ENCODE measurements around the gene EMC10. TPM values are rescaled to one million over a fixed set of nuclear protein-coding genes. Genes with fewer than 3 reads are reported as not detected.
"Not testable (repeated sequence)": the region's sequence is repeated elsewhere in the genome, so short reads cannot be mapped to it uniquely, and the experiment has no call there.

Gene EMC10
- polyA plus RNA-seq, 2 donors, result 41.9 to 62.9 TPM

DNA sequence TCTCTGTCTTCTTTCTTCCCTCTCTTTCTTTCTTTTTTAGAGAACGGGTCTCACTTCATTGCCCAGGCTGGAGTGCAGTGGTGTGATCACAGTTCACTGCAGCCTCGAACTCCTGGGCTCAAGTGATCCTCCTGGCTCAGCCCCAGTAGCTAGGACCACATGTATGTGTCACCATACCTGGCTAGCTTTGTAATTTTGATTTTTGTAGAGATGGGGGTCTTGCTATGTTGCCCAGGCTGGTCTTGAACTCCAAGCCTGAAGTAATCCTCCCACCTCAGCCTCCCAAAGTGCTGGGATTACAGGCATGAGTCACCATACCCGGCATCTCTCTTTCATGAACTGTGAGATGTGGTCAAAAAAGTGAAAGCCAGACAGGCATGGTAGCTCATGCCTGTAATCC lies 3.0 kb upstream of the EMC10 start:
- not testable (repeated sequence) for H3K27me3 ChIP-seq (ENCODE audit: control insufficient read depth in 1 of 2, insufficient read depth in 2 of 2, low read length in 2 of 2); H3K4me3 ChIP-seq (ENCODE audit: low read depth in 1 of 2, low read length in 2 of 2); H3K27ac ChIP-seq (ENCODE audit: low read depth in 2 of 2, low read length in 1 of 2); H3K9me3 ChIP-seq (ENCODE audit: control insufficient read depth in 2 of 2, insufficient read depth in 1 of 2, low read depth in 1 of 2, low read length in 1 of 2); H3K36me3 ChIP-seq (ENCODE audit: control insufficient read depth in 2 of 2, insufficient read depth in 2 of 2, low read length in 1 of 2)
- WGBS, 2 donors, result 53 to 54% methylated on average over 3 of the region's 3 CpGs
- peaks cover 3 to 11% of the 10 kb centered on the region in 2 donors for H3K4me1 ChIP-seq (ENCODE audit: control insufficient read depth in 2 of 2, insufficient read depth in 2 of 2, low read length in 1 of 2)

DNA sequence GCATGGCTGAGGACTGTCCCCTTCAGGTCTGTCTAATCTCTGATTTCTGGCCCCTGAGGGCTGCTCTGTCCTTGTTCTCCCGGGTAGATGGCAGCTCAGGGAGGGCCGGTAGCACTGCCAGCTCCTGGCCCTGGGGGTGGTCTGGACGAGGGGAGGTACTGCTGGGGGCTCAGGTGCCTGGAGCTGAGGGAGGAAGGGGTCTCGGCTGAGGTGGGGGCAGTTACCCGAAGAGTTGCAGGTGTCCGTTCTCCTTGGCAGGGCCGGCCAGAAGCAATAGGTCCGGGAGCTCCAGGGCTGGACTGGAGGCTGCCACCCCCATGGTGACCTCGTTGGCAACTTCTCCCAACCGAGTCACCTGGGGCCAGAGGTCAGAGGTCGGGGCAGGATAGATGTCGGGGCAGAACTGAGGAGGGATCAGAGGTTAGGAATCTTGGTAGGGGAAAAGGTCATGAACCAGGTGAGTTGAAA lies 1.2 kb upstream of the EMC10 start:
- Histone ChIP-seq H3K36me3 (ENCODE audit: control insufficient read depth in 2 of 2, insufficient read depth in 2 of 2, low read length in 1 of 2) (peaks cover 0 to 13% of the 10 kb centered on the region in 2 donors), H3K4me1 (ENCODE audit: control insufficient read depth in 2 of 2, insufficient read depth in 2 of 2, low read length in 1 of 2) (peaks cover 3 to 11% of the 10 kb centered on the region in 2 donors), H3K4me3 (ENCODE audit: low read depth in 1 of 2, low read length in 2 of 2) (no peak overlapping the region), H3K27me3 (ENCODE audit: control insufficient read depth in 1 of 2, insufficient read depth in 2 of 2, low read length in 2 of 2) (no peaks in the 10 kb centered on the region), H3K9me3 (ENCODE audit: control insufficient read depth in 2 of 2, insufficient read depth in 1 of 2, low read depth in 1 of 2, low read length in 1 of 2) (peaks cover 0 to 3% of the 10 kb centered on the region in 2 donors), H3K27ac (ENCODE audit: low read depth in 2 of 2, low read length in 1 of 2) (no peak overlapping the region)
- WGBS, 2 donors, result 80 to 82% methylated on average over 12 of the region's 12 CpGs

DNA sequence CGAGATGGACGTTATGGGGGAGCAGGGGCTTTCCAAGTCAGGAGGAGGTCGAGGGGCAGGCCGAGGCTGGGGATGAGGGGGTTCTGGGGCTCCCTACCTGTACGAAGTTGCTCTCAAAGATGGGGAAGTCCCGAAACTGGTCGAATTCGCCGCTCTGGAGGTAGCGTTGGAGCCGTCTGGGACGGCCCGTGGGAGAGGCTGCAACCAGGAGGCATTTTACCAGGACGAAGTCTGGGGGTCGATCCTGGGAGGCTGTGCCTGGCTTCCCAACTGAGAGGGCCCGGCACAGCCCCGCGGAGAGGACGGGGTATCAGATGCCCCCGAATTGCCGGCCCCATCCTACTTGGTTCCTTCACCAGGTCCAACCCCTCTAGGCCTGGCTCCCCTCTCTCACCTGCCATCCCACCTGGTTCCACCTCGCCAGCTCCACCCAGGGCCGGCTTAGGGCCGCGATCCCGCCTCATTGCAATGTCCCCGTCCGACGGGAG lies 527 bp upstream of the EMC10 start:
- H3K9me3 ChIP-seq (ENCODE audit: control insufficient read depth in 2 of 2, insufficient read depth in 1 of 2, low read depth in 1 of 2, low read length in 1 of 2), result peaks cover 0 to 3% of the 10 kb centered on the region in 2 donors
- peaks cover 0 to 19% of the 10 kb centered on the region in 2 donors for H3K36me3 ChIP-seq (ENCODE audit: control insufficient read depth in 2 of 2, insufficient read depth in 2 of 2, low read length in 1 of 2)
- no peaks in the 10 kb centered on the region for H3K27me3 ChIP-seq (ENCODE audit: control insufficient read depth in 1 of 2, insufficient read depth in 2 of 2, low read length in 2 of 2)
- WGBS, 2 donors, result 72 to 76% methylated on average over 29 of the region's 29 CpGs
- peak overlapping the region in 1 of 2 donors; percentile 88 for H3K4me3 ChIP-seq (ENCODE audit: low read depth in 1 of 2, low read length in 2 of 2)
- peak overlapping the region in 1 of 2 donors; percentile 92 for H3K27ac ChIP-seq (ENCODE audit: low read depth in 2 of 2, low read length in 1 of 2)
- peaks cover 3 to 11% of the 10 kb centered on the region in 2 donors for H3K4me1 ChIP-seq (ENCODE audit: control insufficient read depth in 2 of 2, insufficient read depth in 2 of 2, low read length in 1 of 2)

GRCh38 chr19:50476907-50477238 lies 566 bp downstream of the EMC10 start:
- H3K4me3 ChIP-seq (ENCODE audit: low read depth in 1 of 2, low read length in 2 of 2), result peak overlapping the region; percentile 86 to 88
- H3K27me3 ChIP-seq (ENCODE audit: control insufficient read depth in 1 of 2, insufficient read depth in 2 of 2, low read length in 2 of 2), result no peaks in the 10 kb centered on the region
- H3K27ac ChIP-seq (ENCODE audit: low read depth in 2 of 2, low read length in 1 of 2), result peak overlapping the region; percentile 64 to 92
- H3K4me1 ChIP-seq (ENCODE audit: control insufficient read depth in 2 of 2, insufficient read depth in 2 of 2, low read length in 1 of 2), result peaks cover 3 to 11% of the 10 kb centered on the region in 2 donors
- 11 to 17% methylated on average over 20 of the region's 20 CpGs for WGBS, 2 donors
- H3K36me3 ChIP-seq (ENCODE audit: control insufficient read depth in 2 of 2, insufficient read depth in 2 of 2, low read length in 1 of 2), result peaks cover 0 to 28% of the 10 kb centered on the region in 2 donors
- peaks cover 0 to 3% of the 10 kb centered on the region in 2 donors for H3K9me3 ChIP-seq (ENCODE audit: control insufficient read depth in 2 of 2, insufficient read depth in 1 of 2, low read depth in 1 of 2, low read length in 1 of 2)

DNA sequence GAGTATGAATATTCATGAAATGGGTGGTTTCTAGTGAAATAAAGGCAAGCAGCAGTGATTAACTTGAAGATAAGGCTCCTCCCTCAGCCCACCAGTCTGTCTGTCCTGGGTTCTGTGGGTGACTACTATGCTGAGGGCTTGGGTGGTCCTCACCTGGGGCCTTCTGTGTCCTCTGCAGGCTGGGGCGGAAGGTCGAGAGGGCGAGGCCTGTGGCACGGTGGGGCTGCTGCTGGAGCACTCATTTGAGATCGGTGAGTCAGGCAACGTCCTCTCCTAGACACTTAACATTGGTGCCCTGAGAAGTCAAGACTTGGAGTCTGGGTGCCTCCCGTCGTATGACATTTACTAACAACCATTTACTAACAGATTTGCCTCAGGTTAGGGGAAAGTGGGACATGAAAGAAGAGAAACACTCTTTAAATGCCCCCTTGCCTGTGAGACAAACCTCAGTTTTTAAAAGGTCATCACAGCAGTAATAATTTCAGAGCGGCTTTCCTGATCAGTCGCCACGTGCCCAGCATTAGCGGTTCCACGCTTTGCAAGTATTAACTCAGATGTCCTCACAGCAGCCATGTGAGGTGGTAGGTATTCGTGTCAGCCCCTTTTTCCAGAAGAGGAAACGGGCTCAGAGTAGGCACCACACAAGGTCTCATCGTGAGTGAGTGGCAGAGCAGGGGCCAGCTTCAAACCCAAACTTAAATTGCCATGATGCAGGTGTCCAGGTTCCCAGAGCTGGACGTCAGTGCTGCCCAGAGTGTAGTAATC lies 1.6 kb downstream of the EMC10 start:
- peaks cover 3 to 11% of the 10 kb centered on the region in 2 donors for H3K4me1 ChIP-seq (ENCODE audit: control insufficient read depth in 2 of 2, insufficient read depth in 2 of 2, low read length in 1 of 2)
- H3K9me3 ChIP-seq (ENCODE audit: control insufficient read depth in 2 of 2, insufficient read depth in 1 of 2, low read depth in 1 of 2, low read length in 1 of 2), result peaks cover 0 to 3% of the 10 kb centered on the region in 2 donors
- no peaks in the 10 kb centered on the region for H3K27me3 ChIP-seq (ENCODE audit: control insufficient read depth in 1 of 2, insufficient read depth in 2 of 2, low read length in 2 of 2)
- H3K27ac ChIP-seq (ENCODE audit: low read depth in 2 of 2, low read length in 1 of 2), result no peak overlapping the region
- H3K36me3 ChIP-seq (ENCODE audit: control insufficient read depth in 2 of 2, insufficient read depth in 2 of 2, low read length in 1 of 2), result peaks cover 0 to 34% of the 10 kb centered on the region in 2 donors
- WGBS, 2 donors, result 93 to 96% methylated on average over 17 of the region's 17 CpGs
- H3K4me3 ChIP-seq (ENCODE audit: low read depth in 1 of 2, low read length in 2 of 2), result no peak overlapping the region

- peaks cover 0 to 3% of the 10 kb centered on the region in 2 donors for H3K9me3 ChIP-seq (ENCODE audit: control insufficient read depth in 2 of 2, insufficient read depth in 1 of 2, low read depth in 1 of 2, low read length in 1 of 2)
- H3K27ac ChIP-seq (ENCODE audit: low read depth in 2 of 2, low read length in 1 of 2), result no peak overlapping the region
- H3K27me3 ChIP-seq (ENCODE audit: control insufficient read depth in 1 of 2, insufficient read depth in 2 of 2, low read length in 2 of 2), result no peaks in the 10 kb centered on the region
- no peak overlapping the region for H3K4me3 ChIP-seq (ENCODE audit: low read depth in 1 of 2, low read length in 2 of 2)
- H3K36me3 ChIP-seq (ENCODE audit: control insufficient read depth in 2 of 2, insufficient read depth in 2 of 2, low read length in 1 of 2), result peaks cover 0 to 39% of the 10 kb centered on the region in 2 donors
- H3K4me1 ChIP-seq (ENCODE audit: control insufficient read depth in 2 of 2, insufficient read depth in 2 of 2, low read length in 1 of 2), result peaks cover 3 to 11% of the 10 kb centered on the region in 2 donors
- 80 to 85% methylated on average over 19 of the region's 19 CpGs for WGBS, 2 donors
These were observed 2.8 kb downstream of the EMC10 start for GRCh38 chr19:50478901-50479715.

DNA sequence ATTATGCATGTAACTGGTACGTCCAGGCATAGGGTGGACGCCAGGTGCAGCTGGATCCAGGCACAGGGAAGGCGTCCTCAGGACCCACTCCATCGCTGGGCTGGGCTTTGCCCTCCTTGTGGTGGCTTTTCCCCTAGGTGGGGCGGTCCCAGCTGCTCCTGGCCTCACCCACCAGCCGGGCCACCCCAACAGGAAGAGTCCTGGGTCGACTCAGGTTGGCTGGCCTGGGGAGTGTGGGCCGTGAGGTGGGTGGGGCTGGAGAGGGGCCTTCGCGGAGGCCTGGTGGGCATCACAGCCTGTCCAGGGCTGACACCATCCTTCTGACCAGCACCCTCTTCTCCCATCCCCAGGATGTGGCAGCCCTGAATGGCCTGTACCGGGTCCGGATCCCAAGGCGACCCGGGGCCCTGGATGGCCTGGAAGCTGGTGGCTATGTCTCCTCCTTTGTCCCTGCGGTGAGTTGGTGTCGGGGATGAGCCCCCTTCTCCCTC lies 3.5 kb downstream of the EMC10 start:
- 94 to 97% methylated on average over 16 of the region's 16 CpGs for whole genome bisulfite sequencing, 2 donors
- H3K27ac ChIP-seq (ENCODE audit: low read depth in 2 of 2, low read length in 1 of 2), result no peak overlapping the region

DNA sequence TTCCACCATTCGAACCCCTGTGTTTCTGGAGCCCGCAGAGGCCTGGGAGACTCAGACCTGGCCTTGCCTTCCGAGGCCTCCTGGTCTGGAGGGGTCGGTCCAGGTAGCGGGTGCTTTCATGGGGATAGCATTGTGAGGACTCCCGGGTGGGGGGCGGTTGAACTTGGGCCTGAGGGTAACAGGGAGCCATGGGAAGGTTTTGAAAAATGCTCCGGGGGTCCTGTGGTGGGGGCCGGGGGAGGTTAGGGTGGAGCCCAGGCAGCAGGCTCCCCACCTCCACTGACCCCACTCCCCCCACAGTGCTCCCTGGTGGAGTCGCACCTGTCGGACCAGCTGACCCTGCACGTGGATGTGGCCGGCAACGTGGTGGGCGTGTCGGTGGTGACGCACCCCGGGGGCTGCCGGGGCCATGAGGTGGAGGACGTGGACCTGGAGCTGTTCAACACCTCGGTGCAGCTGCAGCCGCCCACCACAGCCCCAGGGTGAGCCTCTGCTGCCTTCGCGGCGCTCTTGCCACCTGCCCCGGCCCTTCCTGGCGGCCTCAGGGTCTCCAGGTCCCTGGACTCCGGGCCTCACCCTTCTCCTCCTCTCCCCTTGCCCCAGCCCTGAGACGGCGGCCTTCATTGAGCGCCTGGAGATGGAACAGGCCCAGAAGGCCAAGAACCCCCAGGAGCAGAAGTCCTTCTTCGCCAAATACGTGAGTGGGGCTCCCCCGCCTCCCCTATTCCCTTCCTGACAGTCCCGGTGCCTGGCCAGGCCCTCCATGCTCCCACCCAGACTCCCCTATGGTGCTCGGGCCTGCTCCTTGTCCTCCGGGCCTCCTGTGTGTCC lies 4.2 kb downstream of the EMC10 start:
- H3K4me3 ChIP-seq (ENCODE audit: low read depth in 1 of 2, low read length in 2 of 2), result no peak overlapping the region
- H3K27ac ChIP-seq (ENCODE audit: low read depth in 2 of 2, low read length in 1 of 2), result no peak overlapping the region
- peaks cover 3 to 39% of the 10 kb centered on the region in 2 donors for H3K36me3 ChIP-seq (ENCODE audit: control insufficient read depth in 2 of 2, insufficient read depth in 2 of 2, low read length in 1 of 2)
- H3K9me3 ChIP-seq (ENCODE audit: control insufficient read depth in 2 of 2, insufficient read depth in 1 of 2, low read depth in 1 of 2, low read length in 1 of 2), result peaks cover 0 to 6% of the 10 kb centered on the region in 2 donors
- H3K4me1 ChIP-seq (ENCODE audit: control insufficient read depth in 2 of 2, insufficient read depth in 2 of 2, low read length in 1 of 2), result peaks cover 3 to 11% of the 10 kb centered on the region in 2 donors
- H3K27me3 ChIP-seq (ENCODE audit: control insufficient read depth in 1 of 2, insufficient read depth in 2 of 2, low read length in 2 of 2), result no peaks in the 10 kb centered on the region
- WGBS, 2 donors, result 88 to 90% methylated on average over 32 to 37 of the region's 37 CpGs

More for the DNA sequence above, 3.5 kb downstream of the EMC10 start:
- peaks cover 3 to 11% of the 10 kb centered on the region in 2 donors for H3K4me1 ChIP-seq (ENCODE audit: control insufficient read depth in 2 of 2, insufficient read depth in 2 of 2, low read length in 1 of 2)
- no peaks in the 10 kb centered on the region for H3K27me3 ChIP-seq (ENCODE audit: control insufficient read depth in 1 of 2, insufficient read depth in 2 of 2, low read length in 2 of 2)
- H3K9me3 ChIP-seq (ENCODE audit: control insufficient read depth in 2 of 2, insufficient read depth in 1 of 2, low read depth in 1 of 2, low read length in 1 of 2), result peaks cover 0 to 3% of the 10 kb centered on the region in 2 donors
- H3K4me3 ChIP-seq (ENCODE audit: low read depth in 1 of 2, low read length in 2 of 2), result no peak overlapping the region
- peaks cover 3 to 39% of the 10 kb centered on the region in 2 donors for H3K36me3 ChIP-seq (ENCODE audit: control insufficient read depth in 2 of 2, insufficient read depth in 2 of 2, low read length in 1 of 2)

All from esophagus (tissue), 2 donors.